HL-60 (cell line): ENCODE measurements around the gene DMAC2L.

Experiments
- CTCF ChIP-seq: IDR thresholded peaks from one replicate; pipeline ENCODE4 v1.5.1; 2011; ENCODE audit warnings: low read length, control low read depth, inconsistent platforms; ENCODE audit not compliant: insufficient read depth
- GABPA ChIP-seq: IDR thresholded peaks from 2 replicates; pipeline ENCODE4 v1.6.1; 2012; ENCODE audit warnings: low read depth
- POLR2AphosphoS5 ChIP-seq: IDR thresholded peaks from 2 replicates; pipeline ENCODE4 v1.6.1; 2012; ENCODE audit warnings: low read depth

- TF ChIP-seq CTCF: no peak
- no peak for TF ChIP-seq POLR2AphosphoS5
- TF ChIP-seq GABPA: no peak
These were observed 59.4 kb downstream of the DMAC2L start for GRCh38 chr14:50371546-50371945.
